GM23338 (cell line): Measurements from ENCODE around the gene LPAR1. TPM values are rescaled to one million over a fixed set of nuclear protein-coding genes. Genes with fewer than 3 reads are reported as not detected.

ENCODE experiments used
- ATAC-seq: fragments of 200-7000 bp; cut with Tn5 transposase; 3 replicates; pipeline ENCODE4 v1.9.1; 2020
- DNase-seq: peaks from one replicate; pipeline ENCODE4 v3.0.0-alpha.2; 2015; ENCODE audit warnings: low spot score
- H2AFZ ChIP-seq: fragments of 200-600 bp; sonication (generic); 2 replicates; pipeline ENCODE4 v1.8.0; 2016; ENCODE audit warnings: antibody characterized with exemption, mild to moderate bottlenecking, moderate library complexity
- H3F3A ChIP-seq: fragments of 200-600 bp; sonication (generic); replicated peaks from 2 replicates; pipeline ENCODE4 v1.8.0; 2017; ENCODE audit warnings: antibody characterized with exemption, mixed run types, low read depth
- H3K27ac ChIP-seq: fragments of 200-600 bp; sonication (generic); 2 replicates; pipeline ENCODE4 v1.6.1; 2016; ENCODE audit warnings: low read depth
- H3K27me3 ChIP-seq: fragments of 200-600 bp; sonication (generic); 2 replicates; pipeline ENCODE4 v1.8.0; 2016; ENCODE audit warnings: mild to moderate bottlenecking, mixed run types, moderate library complexity; ENCODE audit not compliant: insufficient read depth
- H3K36me3 ChIP-seq: fragments of 200-600 bp; sonication (generic); 2 replicates; pipeline ENCODE4 v1.8.0; 2016; ENCODE audit warnings: mild to moderate bottlenecking; ENCODE audit not compliant: insufficient read depth
- H3K4me1 ChIP-seq: fragments of 200-600 bp; sonication (generic); 2 replicates; pipeline ENCODE4 v1.8.0; 2016; ENCODE audit warnings: mild to moderate bottlenecking, moderate library complexity; ENCODE audit not compliant: insufficient read depth
- H3K4me2 ChIP-seq: fragments of 200-600 bp; sonication (generic); 2 replicates; pipeline ENCODE4 v1.7.1; 2017; ENCODE audit warnings: mixed run types
- H3K4me3 ChIP-seq: fragments of 200-600 bp; sonication (generic); 2 replicates; pipeline ENCODE4 v1.6.1; 2016; ENCODE audit warnings: mixed run types
- H3K79me2 ChIP-seq: fragments of 200-600 bp; sonication (generic); replicated peaks from 2 replicates; pipeline ENCODE4 v1.8.0; 2017; ENCODE audit warnings: mild to moderate bottlenecking; ENCODE audit not compliant: insufficient read depth
- H3K9me2 ChIP-seq: fragments of 200-600 bp; sonication (generic); 2 replicates; pipeline ENCODE4 v1.8.0; 2017; ENCODE audit not compliant: insufficient read depth
- H4K20me1 ChIP-seq: fragments of 200-600 bp; sonication (generic); replicated peaks from 2 replicates; pipeline ENCODE4 v1.8.0; 2017; ENCODE audit warnings: mild to moderate bottlenecking; ENCODE audit not compliant: insufficient read depth
- H3K27ac Mint-ChIP-seq: 2 replicates; pipeline ENCODE4 v1.8.0; 2020; ENCODE audit warnings: inconsistent platforms, mild to moderate bottlenecking, moderate library complexity, mixed read lengths
- H3K27me3 Mint-ChIP-seq: 3 replicates; pipeline ENCODE4 v1.8.0; 2022; ENCODE audit warnings: low read depth, mild to moderate bottlenecking, moderate library complexity, mixed read lengths, inconsistent platforms; ENCODE audit not compliant: insufficient read depth, poor library complexity
- H3K36me3 Mint-ChIP-seq: 3 replicates; pipeline ENCODE4 v1.8.0; 2021; ENCODE audit warnings: low read depth, mild to moderate bottlenecking, inconsistent platforms, moderate library complexity, mixed read lengths
- H3K4me1 Mint-ChIP-seq: 3 replicates; pipeline ENCODE4 v1.8.0; 2020; ENCODE audit warnings: mild to moderate bottlenecking, inconsistent platforms, mixed read lengths
- H3K4me3 Mint-ChIP-seq: 3 replicates; pipeline ENCODE4 v1.8.0; 2021; ENCODE audit warnings: moderate library complexity, mild to moderate bottlenecking, inconsistent platforms, mixed read lengths
- H3K9me3 Mint-ChIP-seq: 3 replicates; pipeline ENCODE4 v1.8.0; 2020; ENCODE audit warnings: moderate library complexity, mild to moderate bottlenecking, inconsistent platforms, mixed read lengths
- EZH2 ChIP-seq: fragments of 200-600 bp; sonication (generic); IDR thresholded peaks from one replicate; pipeline ENCODE4 v1.8.0; 2017; ENCODE audit warnings: antibody characterized with exemption, mild to moderate bottlenecking, low read depth; ENCODE audit not compliant: unreplicated experiment
- EZH2phosphoT487 ChIP-seq: fragments of 200-600 bp; sonication (generic); IDR thresholded peaks from one replicate; pipeline ENCODE4 v1.8.1; 2018; ENCODE audit warnings: antibody characterized with exemption; ENCODE audit not compliant: unreplicated experiment
- POLR2AphosphoS5 ChIP-seq: IDR thresholded peaks from 2 replicates; pipeline ENCODE4 v1.6.1; 2016; ENCODE audit warnings: antibody characterized with exemption, low read depth
- STAT1 ChIP-seq: IDR thresholded peaks from one replicate; pipeline ENCODE4 v1.6.1; 2016; ENCODE audit warnings: antibody characterized with exemption; ENCODE audit not compliant: unreplicated experiment
- ZNF331 ChIP-seq: fragments of 250-450 bp; sonication (Bioruptor Pico); IDR thresholded peaks from 2 replicates; pipeline ENCODE4 v1.5.0; 2020; ENCODE audit warnings: low read depth, mild to moderate bottlenecking, moderate library complexity
- polyA plus RNA-seq: library from polyadenylated mRNA; unstranded; fragments of >200 nt; fragmentation: Nextera tagmentation; extraction: Ambion mirVana; gene quantifications from 2 replicates; pipeline ENCODE4 v1.2.1, GENCODE V29; 2016
- total RNA-seq: library from RNA; depleted of rRNA; stranded (reverse); fragments of >200 nt; shearing (Covaris generic); gene quantifications from 2 replicates; pipeline ENCODE4 v1.2.3, GENCODE V29; 2014
- TF ChIP-seq, protein P1 (sequence below), 2 experiments: fragments of 200-600 bp in 1 of 2; sonication (generic) in 1 of 2; conservative IDR thresholded peaks; 2 replicates each; pipeline versions ENCODE4 v1.5.1 to v1.6.1; 2016 to 2017; ENCODE audit warnings: antibody characterized with exemption in 2 of 2, low read depth in 2 of 2, mild to moderate bottlenecking in 2 of 2, moderate library complexity in 1 of 2
- TF ChIP-seq, protein P2 (sequence below): IDR thresholded peaks from 2 replicates; pipeline ENCODE4 v1.6.1; 2016; ENCODE audit warnings: antibody characterized with exemption
- TF ChIP-seq, protein P3 (sequence below): IDR thresholded peaks from one replicate; pipeline ENCODE4 v1.6.1; 2018; ENCODE audit warnings: antibody characterized with exemption; ENCODE audit not compliant: unreplicated experiment

Gene LPAR1
- total and polyA plus RNA-seq, 2 experiments from 2014 or later, result 1.0 to 3.8 TPM

DNA sequence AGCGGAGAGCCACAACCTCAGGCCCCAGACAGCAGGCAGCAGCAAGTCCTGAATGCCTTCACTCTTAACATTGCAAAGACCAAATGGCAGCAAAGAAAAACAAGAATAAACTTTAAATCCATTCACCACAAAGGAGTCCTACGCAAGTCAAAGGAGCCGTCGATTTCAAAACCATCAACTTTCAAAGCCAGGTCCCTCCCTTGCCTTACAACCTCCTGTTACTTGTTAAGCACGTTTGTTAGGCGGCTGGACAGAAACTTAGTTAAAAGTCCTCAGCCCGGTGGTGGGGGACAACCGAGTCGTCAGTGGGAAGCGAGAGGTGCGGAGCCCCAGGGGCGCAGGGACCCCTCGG, 938 bp downstream of the LPAR1 start (continued):
- TF ChIP-seq, protein P1, sequence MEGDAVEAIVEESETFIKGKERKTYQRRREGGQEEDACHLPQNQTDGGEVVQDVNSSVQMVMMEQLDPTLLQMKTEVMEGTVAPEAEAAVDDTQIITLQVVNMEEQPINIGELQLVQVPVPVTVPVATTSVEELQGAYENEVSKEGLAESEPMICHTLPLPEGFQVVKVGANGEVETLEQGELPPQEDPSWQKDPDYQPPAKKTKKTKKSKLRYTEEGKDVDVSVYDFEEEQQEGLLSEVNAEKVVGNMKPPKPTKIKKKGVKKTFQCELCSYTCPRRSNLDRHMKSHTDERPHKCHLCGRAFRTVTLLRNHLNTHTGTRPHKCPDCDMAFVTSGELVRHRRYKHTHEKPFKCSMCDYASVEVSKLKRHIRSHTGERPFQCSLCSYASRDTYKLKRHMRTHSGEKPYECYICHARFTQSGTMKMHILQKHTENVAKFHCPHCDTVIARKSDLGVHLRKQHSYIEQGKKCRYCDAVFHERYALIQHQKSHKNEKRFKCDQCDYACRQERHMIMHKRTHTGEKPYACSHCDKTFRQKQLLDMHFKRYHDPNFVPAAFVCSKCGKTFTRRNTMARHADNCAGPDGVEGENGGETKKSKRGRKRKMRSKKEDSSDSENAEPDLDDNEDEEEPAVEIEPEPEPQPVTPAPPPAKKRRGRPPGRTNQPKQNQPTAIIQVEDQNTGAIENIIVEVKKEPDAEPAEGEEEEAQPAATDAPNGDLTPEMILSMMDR (conservative IDR thresholded peaks at IDR 0.05; ENCODE audit: low read depth in 2 of 2), result no peak
- no peak for TF ChIP-seq ZNF331 (CRISPR knock-in tag)
- TF ChIP-seq POLR2AphosphoS5, result no peak
- TF ChIP-seq, protein P2, sequence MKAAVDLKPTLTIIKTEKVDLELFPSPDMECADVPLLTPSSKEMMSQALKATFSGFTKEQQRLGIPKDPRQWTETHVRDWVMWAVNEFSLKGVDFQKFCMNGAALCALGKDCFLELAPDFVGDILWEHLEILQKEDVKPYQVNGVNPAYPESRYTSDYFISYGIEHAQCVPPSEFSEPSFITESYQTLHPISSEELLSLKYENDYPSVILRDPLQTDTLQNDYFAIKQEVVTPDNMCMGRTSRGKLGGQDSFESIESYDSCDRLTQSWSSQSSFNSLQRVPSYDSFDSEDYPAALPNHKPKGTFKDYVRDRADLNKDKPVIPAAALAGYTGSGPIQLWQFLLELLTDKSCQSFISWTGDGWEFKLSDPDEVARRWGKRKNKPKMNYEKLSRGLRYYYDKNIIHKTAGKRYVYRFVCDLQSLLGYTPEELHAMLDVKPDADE, result no peak
- no peak for TF ChIP-seq EZH2phosphoT487

DNA sequence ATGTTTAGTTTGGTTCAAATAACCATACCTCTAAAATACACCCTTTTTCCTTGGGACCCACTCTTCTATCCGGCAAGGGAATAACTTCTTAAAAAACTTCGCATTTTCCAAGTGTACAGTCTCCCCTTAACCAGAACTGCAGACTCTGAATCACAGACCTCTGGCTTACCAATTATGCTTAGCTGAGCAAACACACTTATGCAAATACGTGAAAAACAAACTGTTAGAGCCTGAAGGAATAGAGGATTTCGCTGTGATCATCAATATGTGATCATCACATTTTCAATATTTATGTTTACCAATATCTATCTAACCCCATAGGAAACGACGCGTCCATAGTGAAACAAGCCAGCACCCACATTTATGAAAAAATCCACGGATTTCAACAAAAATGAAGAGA, 1.3 kb downstream of the LPAR1 start:
- peak overlapping the region; percentile 81 for H2AFZ ChIP-seq
- no peaks in the 10 kb centered on the region for H4K20me1 ChIP-seq
- DNase-seq, result no peak
- no peaks in the 10 kb centered on the region for H3K36me3 ChIP-seq
- peak overlapping the region; percentile 77 for H3K4me2 ChIP-seq
- H3K4me1 ChIP-seq, result peaks cover 16% of the 10 kb centered on the region
- no peaks in the 10 kb centered on the region for H3F3A ChIP-seq
- ATAC-seq, result no peak
- peaks cover 9% of the 10 kb centered on the region; the same call in 1 of the 2 replicates for H3K79me2 ChIP-seq
- Mint-ChIP-seq H3K4me1 (peaks cover 37% of the 10 kb centered on the region), H3K27me3 (peaks cover 23% of the 10 kb centered on the region), H3K4me3 (peak overlapping the region; percentile 73), H3K36me3 (no peaks in the 10 kb centered on the region; the same call in 2 of the 3 replicates), H3K27ac (no peak overlapping the region), H3K9me3 (no peaks in the 10 kb centered on the region; the same call in 2 of the 3 replicates)
- peaks cover 41% of the 10 kb centered on the region for H3K27me3 ChIP-seq
- no peak for TF ChIP-seq STAT1
- TF ChIP-seq EZH2, result no peak
- H3K27ac ChIP-seq, result no peak overlapping the region
- peak overlapping the region; percentile 79 for H3K4me3 ChIP-seq
- H3K9me2 ChIP-seq, result no peaks in the 10 kb centered on the region

DNA sequence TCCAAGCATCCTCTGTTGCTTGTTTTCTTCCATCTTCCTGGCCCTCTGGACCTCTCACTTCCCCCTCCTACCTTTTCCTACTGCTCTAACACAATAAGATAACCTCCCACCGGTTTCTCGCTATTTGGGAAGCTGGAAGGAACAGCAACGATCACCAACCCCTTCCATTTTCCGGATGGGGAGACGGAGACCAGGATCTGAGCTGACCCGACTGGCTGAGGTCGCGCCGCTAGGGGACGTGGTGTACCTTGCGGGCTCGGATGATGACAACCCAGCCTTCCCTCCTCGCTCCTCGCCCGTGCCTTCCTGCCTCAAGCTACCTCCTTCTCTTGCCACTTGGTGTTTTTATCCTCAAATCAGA, 1.9 kb downstream of the LPAR1 start:
- Histone ChIP-seq H3K27ac (no peak overlapping the region), H3K9me2 (no peaks in the 10 kb centered on the region), H3F3A (no peaks in the 10 kb centered on the region), H3K36me3 (no peaks in the 10 kb centered on the region), H2AFZ (no peak overlapping the region), H4K20me1 (no peaks in the 10 kb centered on the region), H3K4me3 (peak overlapping the region; percentile 79), H3K4me1 (peaks cover 16% of the 10 kb centered on the region), H3K27me3 (peaks cover 41% of the 10 kb centered on the region), H3K4me2 (peak overlapping the region; percentile 77), H3K79me2 (peaks cover 9% of the 10 kb centered on the region; the same call in 1 of the 2 replicates)
- TF ChIP-seq, protein P1 (conservative IDR thresholded peaks at IDR 0.05; ENCODE audit: low read depth in 2 of 2), result peak; percentile 66 to 91
- TF ChIP-seq, protein P3, sequence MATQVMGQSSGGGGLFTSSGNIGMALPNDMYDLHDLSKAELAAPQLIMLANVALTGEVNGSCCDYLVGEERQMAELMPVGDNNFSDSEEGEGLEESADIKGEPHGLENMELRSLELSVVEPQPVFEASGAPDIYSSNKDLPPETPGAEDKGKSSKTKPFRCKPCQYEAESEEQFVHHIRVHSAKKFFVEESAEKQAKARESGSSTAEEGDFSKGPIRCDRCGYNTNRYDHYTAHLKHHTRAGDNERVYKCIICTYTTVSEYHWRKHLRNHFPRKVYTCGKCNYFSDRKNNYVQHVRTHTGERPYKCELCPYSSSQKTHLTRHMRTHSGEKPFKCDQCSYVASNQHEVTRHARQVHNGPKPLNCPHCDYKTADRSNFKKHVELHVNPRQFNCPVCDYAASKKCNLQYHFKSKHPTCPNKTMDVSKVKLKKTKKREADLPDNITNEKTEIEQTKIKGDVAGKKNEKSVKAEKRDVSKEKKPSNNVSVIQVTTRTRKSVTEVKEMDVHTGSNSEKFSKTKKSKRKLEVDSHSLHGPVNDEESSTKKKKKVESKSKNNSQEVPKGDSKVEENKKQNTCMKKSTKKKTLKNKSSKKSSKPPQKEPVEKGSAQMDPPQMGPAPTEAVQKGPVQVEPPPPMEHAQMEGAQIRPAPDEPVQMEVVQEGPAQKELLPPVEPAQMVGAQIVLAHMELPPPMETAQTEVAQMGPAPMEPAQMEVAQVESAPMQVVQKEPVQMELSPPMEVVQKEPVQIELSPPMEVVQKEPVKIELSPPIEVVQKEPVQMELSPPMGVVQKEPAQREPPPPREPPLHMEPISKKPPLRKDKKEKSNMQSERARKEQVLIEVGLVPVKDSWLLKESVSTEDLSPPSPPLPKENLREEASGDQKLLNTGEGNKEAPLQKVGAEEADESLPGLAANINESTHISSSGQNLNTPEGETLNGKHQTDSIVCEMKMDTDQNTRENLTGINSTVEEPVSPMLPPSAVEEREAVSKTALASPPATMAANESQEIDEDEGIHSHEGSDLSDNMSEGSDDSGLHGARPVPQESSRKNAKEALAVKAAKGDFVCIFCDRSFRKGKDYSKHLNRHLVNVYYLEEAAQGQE, result no peak
- ATAC-seq, result peak; percentile 58
- no peaks in the 10 kb centered on the region; the same call in 2 of the 3 replicates for H3K36me3 Mint-ChIP-seq
- peak overlapping the region; percentile 73 for H3K4me3 Mint-ChIP-seq
- peaks cover 37% of the 10 kb centered on the region for H3K4me1 Mint-ChIP-seq
- H3K27me3 Mint-ChIP-seq, result peaks cover 23% of the 10 kb centered on the region
- no peaks in the 10 kb centered on the region; the same call in 2 of the 3 replicates for H3K9me3 Mint-ChIP-seq
- H3K27ac Mint-ChIP-seq, result no peak overlapping the region
- peak; percentile 83 for DNase-seq
